PC-3 (cell line): ENCODE measurements around the gene RPN1.

Experiments used
- CTCF ChIP-seq: fragments of 300-600 bp; sonication (generic); conservative IDR thresholded peaks from 2 replicates; pipeline ENCODE4 v1.5.1; 2017; ENCODE audit warnings: antibody characterized with exemption, low read depth, mild to moderate bottlenecking, low read length
- EZH2 ChIP-seq: fragments of 300-600 bp; sonication (generic); IDR thresholded peaks from one replicate; pipeline ENCODE4 v1.6.1; 2017; ENCODE audit warnings: antibody characterized with exemption, mild to moderate bottlenecking, low read length; ENCODE audit not compliant: unreplicated experiment
- EZH2phosphoT487 ChIP-seq: fragments of 300-600 bp; sonication (generic); IDR thresholded peaks from 2 replicates; pipeline ENCODE4 v1.6.1; 2018; ENCODE audit warnings: mild to moderate bottlenecking, antibody characterized with exemption, low read length, borderline replicate concordance

GRCh38 chr3:128624526-128625138 is 26.0 kb downstream of the RPN1 start:
- TF ChIP-seq EZH2 (no peak), CTCF (no peak), EZH2phosphoT487 (no peak)
